ENCODE data around the gene U2AF1L4.

U2AF1L4 gene

GRCh38 chr19:35693835-35694599 lies 51.2 kb downstream of the U2AF1L4 start (continued):
- TF ChIP-seq, protein P1, sequence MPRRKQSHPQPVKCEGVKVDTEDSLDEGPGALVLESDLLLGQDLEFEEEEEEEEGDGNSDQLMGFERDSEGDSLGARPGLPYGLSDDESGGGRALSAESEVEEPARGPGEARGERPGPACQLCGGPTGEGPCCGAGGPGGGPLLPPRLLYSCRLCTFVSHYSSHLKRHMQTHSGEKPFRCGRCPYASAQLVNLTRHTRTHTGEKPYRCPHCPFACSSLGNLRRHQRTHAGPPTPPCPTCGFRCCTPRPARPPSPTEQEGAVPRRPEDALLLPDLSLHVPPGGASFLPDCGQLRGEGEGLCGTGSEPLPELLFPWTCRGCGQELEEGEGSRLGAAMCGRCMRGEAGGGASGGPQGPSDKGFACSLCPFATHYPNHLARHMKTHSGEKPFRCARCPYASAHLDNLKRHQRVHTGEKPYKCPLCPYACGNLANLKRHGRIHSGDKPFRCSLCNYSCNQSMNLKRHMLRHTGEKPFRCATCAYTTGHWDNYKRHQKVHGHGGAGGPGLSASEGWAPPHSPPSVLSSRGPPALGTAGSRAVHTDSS (tag by site-specific recombination; IDR thresholded peaks at IDR 0.05) = peak; percentile 98
- TF ChIP-seq ZNF155 (tag by site-specific recombination; IDR thresholded peaks at IDR 0.05) = 0 out of 2 replicates have a peak, but pooled peaks have one; percentile 65
- peak; percentile 48; the same call in 1 of the 2 replicates for TF ChIP-seq ZNF433 (tag by site-specific recombination; IDR thresholded peaks at IDR 0.05; ENCODE audit: low read depth)
- no peak for TF ChIP-seq ZNF274 (IDR thresholded peaks at IDR 0.05; ENCODE audit: low read length)
- 0 out of 2 replicates have a peak, but pooled peaks have one; percentile 15 for TF ChIP-seq ZNF274 (tag by site-specific recombination; IDR thresholded peaks at IDR 0.05; ENCODE audit: borderline replicate concordance)
- TF ChIP-seq ZNF133 (tag by site-specific recombination; IDR thresholded peaks at IDR 0.05) = no peak
- TF ChIP-seq, protein P2, sequence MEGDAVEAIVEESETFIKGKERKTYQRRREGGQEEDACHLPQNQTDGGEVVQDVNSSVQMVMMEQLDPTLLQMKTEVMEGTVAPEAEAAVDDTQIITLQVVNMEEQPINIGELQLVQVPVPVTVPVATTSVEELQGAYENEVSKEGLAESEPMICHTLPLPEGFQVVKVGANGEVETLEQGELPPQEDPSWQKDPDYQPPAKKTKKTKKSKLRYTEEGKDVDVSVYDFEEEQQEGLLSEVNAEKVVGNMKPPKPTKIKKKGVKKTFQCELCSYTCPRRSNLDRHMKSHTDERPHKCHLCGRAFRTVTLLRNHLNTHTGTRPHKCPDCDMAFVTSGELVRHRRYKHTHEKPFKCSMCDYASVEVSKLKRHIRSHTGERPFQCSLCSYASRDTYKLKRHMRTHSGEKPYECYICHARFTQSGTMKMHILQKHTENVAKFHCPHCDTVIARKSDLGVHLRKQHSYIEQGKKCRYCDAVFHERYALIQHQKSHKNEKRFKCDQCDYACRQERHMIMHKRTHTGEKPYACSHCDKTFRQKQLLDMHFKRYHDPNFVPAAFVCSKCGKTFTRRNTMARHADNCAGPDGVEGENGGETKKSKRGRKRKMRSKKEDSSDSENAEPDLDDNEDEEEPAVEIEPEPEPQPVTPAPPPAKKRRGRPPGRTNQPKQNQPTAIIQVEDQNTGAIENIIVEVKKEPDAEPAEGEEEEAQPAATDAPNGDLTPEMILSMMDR (tag by site-specific recombination; IDR thresholded peaks at IDR 0.05) = peak; percentile 100
- TF ChIP-seq HOXD13 (CRISPR knock-in tag; IDR thresholded peaks at IDR 0.05; ENCODE audit: borderline replicate concordance) = no peak
- TF ChIP-seq ZSCAN23 (tag by site-specific recombination; IDR thresholded peaks at IDR 0.05) = peak; percentile 70; the same call in 1 of the 2 replicates
- no peak; the same call in 1 of the 2 replicates for TF ChIP-seq ZNF335 (tag by site-specific recombination; conservative IDR thresholded peaks at IDR 0.05)
- no peak for TF ChIP-seq ZNF707 (tag by site-specific recombination; IDR thresholded peaks at IDR 0.05)
- no peak for TF ChIP-seq ZNF664 (tag by site-specific recombination; IDR thresholded peaks at IDR 0.05)
- no peak for TF ChIP-seq ZNF174 (tag by site-specific recombination; IDR thresholded peaks at IDR 0.05)
- TF ChIP-seq PRDM2 (tag by site-specific recombination; IDR thresholded peaks at IDR 0.05; ENCODE audit: borderline replicate concordance) = no peak
- peak; percentile 92 for TF ChIP-seq BCL11A (tag by site-specific recombination; IDR thresholded peaks at IDR 0.05; ENCODE audit: low read depth)
- no peak for TF ChIP-seq ZNF354C (tag by site-specific recombination; IDR thresholded peaks at IDR 0.05; ENCODE audit: borderline replicate concordance, low read depth)
- TF ChIP-seq ZNF214 (tag by site-specific recombination; IDR thresholded peaks at IDR 0.05; ENCODE audit: borderline replicate concordance) = no peak
- peak; percentile 95 for TF ChIP-seq KLF8 (tag by site-specific recombination; IDR thresholded peaks at IDR 0.05)
- TF ChIP-seq WT1 (tag by site-specific recombination; IDR thresholded peaks at IDR 0.05) = peak; percentile 90
- peak; percentile 70 for TF ChIP-seq ZSCAN4 (tag by site-specific recombination; IDR thresholded peaks at IDR 0.05)
- TF ChIP-seq ZNF473 (tag by site-specific recombination; IDR thresholded peaks at IDR 0.05) = peak; percentile 82
- peak; percentile 97 for TF ChIP-seq ZFP37 (tag by site-specific recombination; IDR thresholded peaks at IDR 0.05)
- TF ChIP-seq, protein P3, sequence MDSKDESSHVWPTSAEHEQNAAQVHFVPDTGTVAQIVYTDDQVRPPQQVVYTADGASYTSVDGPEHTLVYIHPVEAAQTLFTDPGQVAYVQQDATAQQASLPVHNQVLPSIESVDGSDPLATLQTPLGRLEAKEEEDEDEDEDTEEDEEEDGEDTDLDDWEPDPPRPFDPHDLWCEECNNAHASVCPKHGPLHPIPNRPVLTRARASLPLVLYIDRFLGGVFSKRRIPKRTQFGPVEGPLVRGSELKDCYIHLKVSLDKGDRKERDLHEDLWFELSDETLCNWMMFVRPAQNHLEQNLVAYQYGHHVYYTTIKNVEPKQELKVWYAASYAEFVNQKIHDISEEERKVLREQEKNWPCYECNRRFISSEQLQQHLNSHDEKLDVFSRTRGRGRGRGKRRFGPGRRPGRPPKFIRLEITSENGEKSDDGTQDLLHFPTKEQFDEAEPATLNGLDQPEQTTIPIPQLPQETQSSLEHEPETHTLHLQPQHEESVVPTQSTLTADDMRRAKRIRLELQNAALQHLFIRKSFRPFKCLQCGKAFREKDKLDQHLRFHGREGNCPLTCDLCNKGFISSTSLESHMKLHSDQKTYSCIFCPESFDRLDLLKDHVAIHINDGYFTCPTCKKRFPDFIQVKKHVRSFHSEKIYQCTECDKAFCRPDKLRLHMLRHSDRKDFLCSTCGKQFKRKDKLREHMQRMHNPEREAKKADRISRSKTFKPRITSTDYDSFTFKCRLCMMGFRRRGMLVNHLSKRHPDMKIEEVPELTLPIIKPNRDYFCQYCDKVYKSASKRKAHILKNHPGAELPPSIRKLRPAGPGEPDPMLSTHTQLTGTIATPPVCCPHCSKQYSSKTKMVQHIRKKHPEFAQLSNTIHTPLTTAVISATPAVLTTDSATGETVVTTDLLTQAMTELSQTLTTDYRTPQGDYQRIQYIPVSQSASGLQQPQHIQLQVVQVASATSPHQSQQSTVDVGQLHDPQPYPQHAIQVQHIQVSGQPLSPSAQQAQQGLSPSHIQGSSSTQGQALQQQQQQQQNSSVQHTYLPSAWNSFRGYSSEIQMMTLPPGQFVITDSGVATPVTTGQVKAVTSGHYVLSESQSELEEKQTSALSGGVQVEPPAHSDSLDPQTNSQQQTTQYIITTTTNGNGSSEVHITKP (tag by site-specific recombination; IDR thresholded peaks at IDR 0.05) = no peak
- TF ChIP-seq ZNF555 (tag by site-specific recombination; conservative IDR thresholded peaks at IDR 0.05) = no peak
- TF ChIP-seq TRIM28 (IDR thresholded peaks at IDR 0.05; ENCODE audit: borderline replicate concordance, low read length) = no peak

Measured in HEK293 (cell line).